Nephron progenitor cell (in vitro differentiated cells): Measurements from ENCODE around the gene TRIML1.
"Not testable (repeated sequence)": the region's sequence is repeated elsewhere in the genome, so short reads cannot be mapped to it uniquely, and the experiment has no call there.

Experiments
- DNase-seq: peaks from one replicate; pipeline ENCODE4 v3.0.0; 2021
- H3K27ac Mint-ChIP-seq: 2 replicates; pipeline ENCODE4 v1.8.0; 2021; ENCODE audit warnings: mild to moderate bottlenecking, moderate library complexity, mixed read lengths
- H3K27me3 Mint-ChIP-seq: 2 replicates; pipeline ENCODE4 v1.8.0; 2021; ENCODE audit warnings: mild to moderate bottlenecking, low read depth, mixed read lengths; ENCODE audit not compliant: poor library complexity
- H3K36me3 Mint-ChIP-seq: 2 replicates; pipeline ENCODE4 v1.8.0; 2021; ENCODE audit warnings: low read depth, mixed read lengths
- H3K4me1 Mint-ChIP-seq: 2 replicates; pipeline ENCODE4 v1.8.0; 2021; ENCODE audit warnings: mixed read lengths
- H3K4me3 Mint-ChIP-seq: 2 replicates; pipeline ENCODE4 v1.8.0; 2021; ENCODE audit warnings: mild to moderate bottlenecking, moderate library complexity, mixed read lengths
- H3K9me3 Mint-ChIP-seq: 2 replicates; pipeline ENCODE4 v1.8.0; 2021; ENCODE audit warnings: mild to moderate bottlenecking, moderate library complexity, mixed read lengths
- TF ChIP-seq, protein P1 (sequence below): fragments of 200-600 bp; sonication (generic); IDR thresholded peaks from 2 replicates; pipeline ENCODE4 v1.5.0; 2021; ENCODE audit warnings: antibody characterized with exemption

TRIML1 gene

DNA sequence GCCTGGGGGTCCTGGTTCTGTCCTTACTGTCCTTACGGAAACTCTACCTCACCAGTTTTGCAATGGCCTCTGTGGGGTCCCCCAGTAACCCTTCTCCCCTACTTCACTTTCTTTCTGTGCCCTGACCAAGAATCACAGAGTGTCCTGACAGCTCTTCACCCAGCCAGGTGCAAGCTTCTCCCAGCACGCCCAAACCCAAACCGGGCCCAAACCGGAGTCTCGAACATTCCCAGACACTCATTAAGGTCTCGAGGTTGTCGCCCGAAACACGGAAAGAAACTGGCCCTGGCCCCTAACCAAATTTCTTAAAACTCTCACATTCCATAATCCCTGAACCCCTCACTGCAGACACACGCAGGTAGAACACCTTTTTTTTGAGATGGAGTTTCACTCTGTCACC is 19.1 kb downstream of the TRIML1 start:
- TF ChIP-seq, protein P1, sequence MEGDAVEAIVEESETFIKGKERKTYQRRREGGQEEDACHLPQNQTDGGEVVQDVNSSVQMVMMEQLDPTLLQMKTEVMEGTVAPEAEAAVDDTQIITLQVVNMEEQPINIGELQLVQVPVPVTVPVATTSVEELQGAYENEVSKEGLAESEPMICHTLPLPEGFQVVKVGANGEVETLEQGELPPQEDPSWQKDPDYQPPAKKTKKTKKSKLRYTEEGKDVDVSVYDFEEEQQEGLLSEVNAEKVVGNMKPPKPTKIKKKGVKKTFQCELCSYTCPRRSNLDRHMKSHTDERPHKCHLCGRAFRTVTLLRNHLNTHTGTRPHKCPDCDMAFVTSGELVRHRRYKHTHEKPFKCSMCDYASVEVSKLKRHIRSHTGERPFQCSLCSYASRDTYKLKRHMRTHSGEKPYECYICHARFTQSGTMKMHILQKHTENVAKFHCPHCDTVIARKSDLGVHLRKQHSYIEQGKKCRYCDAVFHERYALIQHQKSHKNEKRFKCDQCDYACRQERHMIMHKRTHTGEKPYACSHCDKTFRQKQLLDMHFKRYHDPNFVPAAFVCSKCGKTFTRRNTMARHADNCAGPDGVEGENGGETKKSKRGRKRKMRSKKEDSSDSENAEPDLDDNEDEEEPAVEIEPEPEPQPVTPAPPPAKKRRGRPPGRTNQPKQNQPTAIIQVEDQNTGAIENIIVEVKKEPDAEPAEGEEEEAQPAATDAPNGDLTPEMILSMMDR, result no peak
- Mint-ChIP-seq H3K4me1 (peaks cover 3% of the 10 kb centered on the region), H3K9me3 (peaks cover 24% of the 10 kb centered on the region), H3K4me3 (no peak overlapping the region), H3K27ac (no peak overlapping the region), H3K36me3 (peaks cover 5% of the 10 kb centered on the region), H3K27me3 (no peaks in the 10 kb centered on the region)
- no peak for DNase-seq

DNA sequence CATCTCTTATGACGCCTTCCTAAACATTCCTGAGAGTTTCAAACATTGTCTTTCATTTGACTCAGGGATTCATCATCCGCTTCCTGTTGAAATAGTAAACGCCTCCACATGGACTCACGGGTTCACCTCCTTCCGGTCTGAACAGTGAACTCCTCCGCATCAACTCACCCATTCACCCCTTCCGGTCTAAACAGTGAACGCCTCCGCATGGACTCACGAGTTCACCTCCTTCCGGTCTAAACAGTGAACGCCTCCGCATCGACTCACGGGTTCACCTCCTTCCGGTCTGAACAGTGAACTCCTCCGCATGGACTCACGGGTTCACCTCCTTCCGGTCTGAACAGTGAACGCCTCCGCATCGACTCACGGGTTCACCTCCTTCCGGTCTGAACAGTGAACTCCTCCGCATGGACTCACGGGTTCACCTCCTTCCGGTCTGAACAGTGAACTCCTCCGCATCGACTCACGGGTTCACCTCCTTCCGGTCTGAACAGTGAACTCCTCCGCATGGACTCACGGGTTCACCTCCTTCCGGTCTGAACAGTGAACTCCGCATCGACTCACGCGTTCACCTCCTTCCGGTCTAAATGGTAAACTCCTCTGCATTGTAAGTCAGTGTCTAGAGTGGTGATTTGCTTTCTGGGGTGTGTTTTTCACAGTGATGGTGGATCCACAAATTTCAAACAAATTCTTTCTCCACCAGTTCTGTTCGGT is 20.4 kb downstream of the TRIML1 start:
- peaks cover 22% of the 10 kb centered on the region for H3K9me3 Mint-ChIP-seq
- DNase-seq, H3K36me3 Mint-ChIP-seq: not testable (repeated sequence)

DNA sequence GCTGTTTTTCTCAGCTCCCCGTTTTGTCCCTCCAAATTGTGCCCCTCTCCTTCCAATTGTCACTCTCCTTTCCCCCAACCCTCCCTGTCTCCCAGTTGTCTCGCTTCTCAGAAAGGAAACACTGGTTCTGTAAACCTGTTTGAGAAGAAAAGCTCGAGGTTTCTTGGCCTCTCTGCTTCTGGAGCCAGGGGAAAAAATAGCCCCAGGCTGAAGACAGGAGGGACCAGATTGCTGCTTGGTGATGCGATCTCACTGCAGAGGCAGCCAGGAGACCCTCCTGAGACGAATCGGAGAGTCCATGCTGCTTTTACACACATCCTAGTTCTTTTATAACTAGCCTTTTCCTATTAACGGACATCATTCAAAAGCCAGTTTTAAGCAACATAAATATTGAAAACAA is 21.2 kb downstream of the TRIML1 start:
- peaks cover 15% of the 10 kb centered on the region for H3K9me3 Mint-ChIP-seq
- no peak for DNase-seq
- TF ChIP-seq, protein P1, result no peak
- no peaks in the 10 kb centered on the region for H3K27me3 Mint-ChIP-seq
- no peak overlapping the region for H3K4me3 Mint-ChIP-seq
- no peaks in the 10 kb centered on the region for H3K36me3 Mint-ChIP-seq
- peaks cover 3% of the 10 kb centered on the region for H3K4me1 Mint-ChIP-seq
- H3K27ac Mint-ChIP-seq, result no peak overlapping the region

More for the DNA sequence above, 20.4 kb downstream of the TRIML1 start:
- H3K27ac Mint-ChIP-seq, result peak overlapping the region; percentile 68
- not testable (repeated sequence) for H3K4me1 Mint-ChIP-seq, H3K4me3 Mint-ChIP-seq, H3K27me3 Mint-ChIP-seq

DNA sequence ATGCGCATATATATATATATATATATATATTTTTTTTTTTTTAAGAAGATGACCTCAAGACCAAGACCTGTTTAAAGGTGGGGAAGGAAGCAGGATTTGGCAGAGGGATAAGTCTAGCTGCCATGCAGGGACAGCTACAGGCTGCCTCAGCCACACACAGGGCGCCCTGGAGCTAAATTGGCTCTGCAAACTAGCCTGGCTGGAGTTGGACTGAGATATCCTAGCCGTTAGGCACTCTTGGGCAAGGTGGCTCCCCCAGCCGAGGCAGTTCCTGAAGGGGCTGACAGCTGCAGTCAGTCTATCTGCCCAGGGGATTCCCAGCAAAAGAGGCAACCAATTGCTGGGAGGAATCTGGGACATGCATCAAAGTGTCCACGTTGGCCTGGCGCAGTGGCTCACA is 21.9 kb downstream of the TRIML1 start:
- DNase-seq, result no peak
- H3K9me3 Mint-ChIP-seq, result peaks cover 13% of the 10 kb centered on the region
- H3K4me3 Mint-ChIP-seq, result no peak overlapping the region
- no peak overlapping the region for H3K27ac Mint-ChIP-seq
- TF ChIP-seq, protein P1, result no peak
- H3K27me3 Mint-ChIP-seq, result no peaks in the 10 kb centered on the region
- H3K4me1 Mint-ChIP-seq, result peaks cover 3% of the 10 kb centered on the region
- H3K36me3 Mint-ChIP-seq, result no peaks in the 10 kb centered on the region

DNA sequence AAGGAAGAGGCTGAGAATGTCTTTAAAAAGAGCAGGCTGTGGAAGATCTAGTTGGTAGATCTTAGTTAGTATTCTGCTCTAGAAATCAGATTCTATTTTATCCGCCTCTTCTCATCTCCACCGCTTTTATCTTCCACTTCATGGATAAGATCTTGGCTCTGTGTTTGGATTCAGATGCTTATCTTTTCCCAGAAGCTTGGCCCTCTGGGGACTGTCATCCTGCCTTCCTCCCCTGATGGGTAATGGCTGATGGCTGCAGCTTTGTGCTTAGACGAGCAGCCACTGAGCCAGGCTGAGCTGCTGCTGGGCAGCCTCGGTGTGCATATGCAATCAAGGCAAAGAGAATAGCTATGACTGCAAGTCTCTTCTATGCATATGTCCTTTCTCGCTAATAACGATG is 23.5 kb downstream of the TRIML1 start:
- H3K4me1 Mint-ChIP-seq, result peaks cover 3% of the 10 kb centered on the region
- no peak for DNase-seq
- TF ChIP-seq, protein P1, result no peak
- no peak overlapping the region for H3K4me3 Mint-ChIP-seq
- H3K27me3 Mint-ChIP-seq, result no peaks in the 10 kb centered on the region
- H3K9me3 Mint-ChIP-seq, result peaks cover 10% of the 10 kb centered on the region
- H3K36me3 Mint-ChIP-seq, result no peaks in the 10 kb centered on the region
- no peak overlapping the region for H3K27ac Mint-ChIP-seq

DNA sequence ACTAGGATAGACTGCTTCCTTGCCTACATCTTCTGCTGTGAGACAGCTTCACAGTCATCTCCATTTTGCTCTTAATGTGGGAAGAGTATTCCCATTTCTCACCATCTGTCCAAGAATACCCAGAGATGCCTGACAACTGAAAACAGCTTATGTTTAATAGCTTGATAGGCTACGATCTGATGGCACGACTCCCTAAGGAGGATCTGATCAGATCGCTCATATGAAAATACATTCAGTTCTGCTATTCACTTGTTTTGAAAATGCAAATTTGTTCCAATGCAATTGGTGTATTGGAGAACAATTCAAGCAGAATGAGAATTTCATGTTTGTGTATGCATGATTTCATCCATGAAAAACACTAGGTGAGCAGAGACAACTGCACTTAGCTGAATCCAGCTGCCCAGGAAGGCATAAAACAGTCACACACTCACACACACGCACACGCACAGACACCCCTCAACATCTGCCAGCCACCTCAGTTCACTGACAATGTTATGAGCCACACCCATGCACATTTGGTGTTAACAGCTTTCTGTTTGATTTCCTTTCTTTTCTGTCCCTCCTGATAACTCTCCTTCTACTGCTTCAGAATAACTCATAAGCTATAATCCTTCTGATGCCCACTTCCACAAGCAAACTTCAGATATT is 29.6 kb downstream of the TRIML1 start:
- no peak for DNase-seq

More for the DNA sequence above, 29.6 kb downstream of the TRIML1 start:
- Mint-ChIP-seq H3K36me3 (no peaks in the 10 kb centered on the region), H3K27ac (no peak overlapping the region), H3K27me3 (peaks cover 3% of the 10 kb centered on the region), H3K9me3 (peaks cover 6% of the 10 kb centered on the region), H3K4me3 (no peak overlapping the region), H3K4me1 (no peaks in the 10 kb centered on the region)
- TF ChIP-seq, protein P1, result no peak
